Measurements from ENCODE around the gene DPYSL5. TPM values are rescaled to one million over a fixed set of nuclear protein-coding genes. Genes with fewer than 3 reads are reported as not detected.

Gene DPYSL5
- total RNA-seq, 2 experiments from 2014 or later, result 0.07 to 0.09 TPM

GRCh38 chr2:26855466-26855865, 7.5 kb downstream of the DPYSL5 start:
- no peak for DNase-seq
- no peak overlapping the region for H3K27ac Mint-ChIP-seq
- no peaks in the 10 kb centered on the region for H3K9me3 Mint-ChIP-seq (ENCODE audit: low read depth)
- ChIA-PET POLR2A (no interaction called here), CTCF (interaction anchor here (0.6 to 1.5 kb wide), 5 partner anchors 9 to 164 kb away, joined by 3 to 9 read pairs (median 3); no protein-coding TSS in a partner anchor)
- intact Hi-C loops (cut with DNase I, micrococcal nuclease), result no loop called here
- no peak for ATAC-seq
- H3K27me3 Mint-ChIP-seq, result peaks cover 32% of the 10 kb centered on the region
- no peaks in the 10 kb centered on the region for H3K36me3 Mint-ChIP-seq (ENCODE audit: low read depth)
- H3K4me1 Mint-ChIP-seq, result no peaks in the 10 kb centered on the region
- no peak overlapping the region for H3K4me3 Mint-ChIP-seq

- H3K4me1 Mint-ChIP-seq, result no peaks in the 10 kb centered on the region
- ATAC-seq (no peak), DNase-seq (no peak)
- ChIA-PET CTCF (interaction anchor here (1.2 to 2.4 kb wide), 3 partner anchors 14 to 102 kb away, joined by 3 to 17 read pairs (median 4); no protein-coding TSS in a partner anchor), POLR2A (no interaction called here)
- no peaks in the 10 kb centered on the region for H3K36me3 Mint-ChIP-seq (ENCODE audit: low read depth)
- no peak overlapping the region for H3K4me3 Mint-ChIP-seq
- peaks cover 20% of the 10 kb centered on the region for H3K27me3 Mint-ChIP-seq
- no peaks in the 10 kb centered on the region for H3K9me3 Mint-ChIP-seq (ENCODE audit: low read depth)
- no peak overlapping the region for H3K27ac Mint-ChIP-seq
- intact Hi-C loops (cut with DNase I, micrococcal nuclease), result no loop called here
Observed at GRCh38 chr2:26859622-26860021, 11.7 kb downstream of the DPYSL5 start.

GRCh38 chr2:26860211-26860850, 12.4 kb downstream of the DPYSL5 start:
- H3K9me3 Mint-ChIP-seq (ENCODE audit: low read depth), result no peaks in the 10 kb centered on the region
- H3K4me3 Mint-ChIP-seq, result no peak overlapping the region
- no peak for DNase-seq
- no peak for ATAC-seq
- POLR2A ChIA-PET, result no interaction called here
- CTCF ChIA-PET, result interaction anchor here (1.2 to 2.4 kb wide), 2 partner anchors 15 to 62 kb away, joined by 3 to 17 read pairs; no protein-coding TSS in a partner anchor
- H3K36me3 Mint-ChIP-seq (ENCODE audit: low read depth), result no peaks in the 10 kb centered on the region
- H3K27ac Mint-ChIP-seq, result no peak overlapping the region
- peaks cover 19% of the 10 kb centered on the region for H3K27me3 Mint-ChIP-seq
- intact Hi-C loops (cut with DNase I, micrococcal nuclease), result no loop called here
- H3K4me1 Mint-ChIP-seq, result no peaks in the 10 kb centered on the region

- POLR2A ChIA-PET, result no interaction called here
- no peak for ATAC-seq
- no peaks in the 10 kb centered on the region for H3K4me1 Mint-ChIP-seq
Observed at GRCh38 chr2:26861610-26862224, 13.8 kb downstream of the DPYSL5 start.

GRCh38 chr2:26864226-26864625, 16.3 kb downstream of the DPYSL5 start:
- ChIA-PET CTCF (no interaction called here), POLR2A (no interaction called here)
- Mint-ChIP-seq H3K36me3 (ENCODE audit: low read depth) (no peaks in the 10 kb centered on the region), H3K4me3 (no peak overlapping the region), H3K27ac (no peak overlapping the region), H3K9me3 (ENCODE audit: low read depth) (no peaks in the 10 kb centered on the region), H3K27me3 (peaks cover 12% of the 10 kb centered on the region), H3K4me1 (no peaks in the 10 kb centered on the region)
- ATAC-seq, result no peak
- intact Hi-C loops (cut with DNase I, micrococcal nuclease), result no loop called here
- no peak for DNase-seq

More at GRCh38 chr2:26861610-26862224, 13.8 kb downstream of the DPYSL5 start:
- DNase-seq, result no peak
- CTCF ChIA-PET, result interaction anchor here (0.7 to 2.9 kb wide), 2 partner anchors 15 to 61 kb away, joined by 3 to 17 read pairs; partner anchors contain the start of gene DPYSL5
- Mint-ChIP-seq H3K9me3 (ENCODE audit: low read depth) (no peaks in the 10 kb centered on the region), H3K36me3 (ENCODE audit: low read depth) (no peaks in the 10 kb centered on the region), H3K27me3 (peaks cover 15% of the 10 kb centered on the region), H3K4me3 (no peak overlapping the region), H3K27ac (no peak overlapping the region)
- intact Hi-C loops (cut with DNase I, micrococcal nuclease), result no loop called here

- intact Hi-C loops (cut with DNase I, micrococcal nuclease), result no loop called here
- DNase-seq (no peak), ATAC-seq (no peak)
- ChIA-PET POLR2A (no interaction called here), CTCF (interaction anchor here (1.1 kb wide), 1 partner anchor 78 kb away, joined by 4 read pairs; no protein-coding TSS in a partner anchor)
- no peaks in the 10 kb centered on the region for H3K4me1 Mint-ChIP-seq
- H3K27ac Mint-ChIP-seq, result no peak overlapping the region
- peaks cover 9% of the 10 kb centered on the region for H3K27me3 Mint-ChIP-seq
- H3K36me3 Mint-ChIP-seq (ENCODE audit: low read depth), result no peaks in the 10 kb centered on the region
- H3K4me3 Mint-ChIP-seq, result no peak overlapping the region
- H3K9me3 Mint-ChIP-seq (ENCODE audit: low read depth), result no peaks in the 10 kb centered on the region
Observed at GRCh38 chr2:26864646-26865045, 16.7 kb downstream of the DPYSL5 start.

- ChIA-PET POLR2A (interaction anchor here (0.6 kb wide), 1 partner anchor 22 kb away, joined by 3 read pairs; no protein-coding TSS in a partner anchor), CTCF (interaction anchor here (1.0 to 1.4 kb wide), 2 partner anchors 25 to 98 kb away, joined by 3 read pairs; no protein-coding TSS in a partner anchor)
- Mint-ChIP-seq H3K27ac (no peak overlapping the region), H3K9me3 (ENCODE audit: low read depth) (no peaks in the 10 kb centered on the region), H3K4me3 (no peak overlapping the region), H3K27me3 (peaks cover 13% of the 10 kb centered on the region), H3K4me1 (no peaks in the 10 kb centered on the region), H3K36me3 (ENCODE audit: low read depth) (no peaks in the 10 kb centered on the region)
- intact Hi-C loops (cut with DNase I, micrococcal nuclease), result no loop called here
- DNase-seq, result no peak
- ATAC-seq, result no peak
Observed at GRCh38 chr2:26870585-26871095, 22.7 kb downstream of the DPYSL5 start.

- CTCF ChIA-PET, result interaction anchor here (0.6 to 2.2 kb wide), 2 partner anchors 11 to 27 kb away, joined by 3 to 8 read pairs; no protein-coding TSS in a partner anchor
- H3K27ac Mint-ChIP-seq, result no peak overlapping the region
- POLR2A ChIA-PET, result no interaction called here
- H3K4me1 Mint-ChIP-seq, result no peaks in the 10 kb centered on the region
- no peak for ATAC-seq
- no peaks in the 10 kb centered on the region for H3K9me3 Mint-ChIP-seq (ENCODE audit: low read depth)
- intact Hi-C loops (cut with DNase I, micrococcal nuclease), result no loop called here
- peaks cover 13% of the 10 kb centered on the region for H3K27me3 Mint-ChIP-seq
- no peaks in the 10 kb centered on the region for H3K36me3 Mint-ChIP-seq (ENCODE audit: low read depth)
- H3K4me3 Mint-ChIP-seq, result no peak overlapping the region
- no peak for DNase-seq
Observed at GRCh38 chr2:26873286-26873983, 25.5 kb downstream of the DPYSL5 start.

- Mint-ChIP-seq H3K27ac (no peak overlapping the region), H3K36me3 (ENCODE audit: low read depth) (no peaks in the 10 kb centered on the region), H3K4me3 (no peak overlapping the region), H3K4me1 (no peaks in the 10 kb centered on the region), H3K9me3 (ENCODE audit: low read depth) (no peaks in the 10 kb centered on the region), H3K27me3 (peaks cover 15% of the 10 kb centered on the region)
- POLR2A ChIA-PET, result no interaction called here
- CTCF ChIA-PET, result interaction anchor here (2.2 kb wide), 1 partner anchor 28 kb away, joined by 8 read pairs; no protein-coding TSS in a partner anchor
- no peak for DNase-seq
- intact Hi-C loops (cut with DNase I, micrococcal nuclease), result no loop called here
- no peak for ATAC-seq
Observed at GRCh38 chr2:26874514-26874913, 26.6 kb downstream of the DPYSL5 start.

GRCh38 chr2:26875065-26875634, 27.2 kb downstream of the DPYSL5 start:
- H3K4me1 Mint-ChIP-seq, result no peaks in the 10 kb centered on the region
- ATAC-seq, result no peak
- DNase-seq, result no peak
- POLR2A ChIA-PET, result no interaction called here
- no peak overlapping the region for H3K27ac Mint-ChIP-seq
- CTCF ChIA-PET, result interaction anchor here (2.2 kb wide), 1 partner anchor 29 kb away, joined by 8 read pairs; no protein-coding TSS in a partner anchor
- peaks cover 12% of the 10 kb centered on the region for H3K27me3 Mint-ChIP-seq
- intact Hi-C loops (cut with DNase I, micrococcal nuclease), result no loop called here
- H3K9me3 Mint-ChIP-seq (ENCODE audit: low read depth), result no peaks in the 10 kb centered on the region
- H3K4me3 Mint-ChIP-seq, result no peak overlapping the region
- no peaks in the 10 kb centered on the region for H3K36me3 Mint-ChIP-seq (ENCODE audit: low read depth)

GRCh38 chr2:26875808-26876207, 27.9 kb downstream of the DPYSL5 start:
- intact Hi-C loops (cut with DNase I, micrococcal nuclease), result no loop called here
- H3K4me3 Mint-ChIP-seq, result no peak overlapping the region
- ATAC-seq (no peak), DNase-seq (no peak)
- CTCF ChIA-PET, result no interaction called here
- H3K36me3 Mint-ChIP-seq (ENCODE audit: low read depth), result no peaks in the 10 kb centered on the region
- H3K27ac Mint-ChIP-seq, result no peak overlapping the region
- no peaks in the 10 kb centered on the region for H3K9me3 Mint-ChIP-seq (ENCODE audit: low read depth)
- H3K4me1 Mint-ChIP-seq, result no peaks in the 10 kb centered on the region
- POLR2A ChIA-PET, result no interaction called here
- H3K27me3 Mint-ChIP-seq, result peaks cover 15% of the 10 kb centered on the region
